B cell (primary cell): ENCODE data around the gene NLGN1. TPM values are rescaled to one million over a fixed set of nuclear protein-coding genes. Genes with fewer than 3 reads are reported as not detected.

ENCODE experiments used
- ATAC-seq: fragments of 200-7000 bp; cut with Tn5 transposase; one replicate; pipeline ENCODE4 v1.10.0; 2021; ENCODE audit warnings: low read depth, mild to moderate bottlenecking, moderate number of reproducible peaks, moderate library complexity
- CTCF ChIA-PET: fragments of 350-600 bp; sonication (Branson Sonifier 250); formaldehyde crosslinking; loops from one replicate; lab custom pipeline; 2021; ENCODE audit warnings: antibody characterized with exemption, inconsistent platforms; lab: Charles Lee
- POLR2A ChIA-PET: fragments of 350-600 bp; sonication (Branson Sonifier 250); formaldehyde crosslinking; loops from one replicate; lab custom pipeline; 2021; ENCODE audit warnings: antibody characterized with exemption; lab: Charles Lee
- DNase-seq: peaks from one replicate; pipeline ENCODE4 v3.0.0; 2013
- H2AFZ ChIP-seq: 2 replicates; pipeline ENCODE4 v1.6.1; 2012; ENCODE audit warnings: mild to moderate bottlenecking, low read depth, low read length; ENCODE audit not compliant: insufficient read depth, poor library complexity, severe bottlenecking
- H3K27ac ChIP-seq, 2 donors: 1 replicate in 1 of 2; 2 replicates in 1 of 2; pipeline ENCODE4 v1.5.1; 2012 to 2013; ENCODE audit warnings: low read length in 2 of 2, mild to moderate bottlenecking in 2 of 2, moderate library complexity in 1 of 2
- H3K27me3 ChIP-seq, 4 experiments: fragments of 200-600 bp in 1 of 4; sonication (generic) in 1 of 4; replicated peaks in 1 of 4; 1 replicate in 2 of 4; 2 replicates in 2 of 4; pipeline versions ENCODE4 v1.6.1 to v1.7.0; 2013 to 2016; ENCODE audit warnings: low read length in 3 of 4, mild to moderate bottlenecking in 2 of 4, mixed read lengths in 1 of 4, moderate library complexity in 1 of 4; ENCODE audit not compliant: insufficient read depth in 4 of 4, control insufficient read depth in 3 of 4; ENCODE audit errors: control extremely low read depth in 1 of 4
- H3K36me3 ChIP-seq, 2 experiments: replicated peaks in 1 of 2; 1 replicate in 1 of 2; 2 replicates in 1 of 2; pipeline versions ENCODE4 v1.6.1 to v1.7.1; 2013; ENCODE audit warnings: low read length in 1 of 2; ENCODE audit not compliant: insufficient read depth in 2 of 2, control insufficient read depth in 1 of 2; ENCODE audit errors: control extremely low read depth in 1 of 2, extremely low read depth in 1 of 2
- H3K4me1 ChIP-seq, 2 donors: fragments of 200-600 bp in 1 of 2; sonication (generic) in 1 of 2; 1 replicate in 1 of 2; 2 replicates in 1 of 2; pipeline versions ENCODE4 v1.5.1 to v1.6.1; 2013 to 2017; ENCODE audit warnings: low read length in 2 of 2; ENCODE audit not compliant: control insufficient read depth in 2 of 2, insufficient read depth in 2 of 2
- H3K4me2 ChIP-seq: replicated peaks from 2 replicates; pipeline ENCODE3; 2012; ENCODE audit warnings: mild to moderate bottlenecking, low read depth, low read length; ENCODE audit not compliant: poor library complexity, severe bottlenecking
- H3K4me3 ChIP-seq, 5 experiments: fragments of 200-600 bp in 1 of 5; sonication (generic) in 1 of 5; 1 replicate in 3 of 5; 2 replicates in 2 of 5; pipeline versions ENCODE4 v1.5.1 to v1.7.0; 2011 to 2016; ENCODE audit warnings: low read length in 4 of 5, mild to moderate bottlenecking in 4 of 5, low read depth in 2 of 5, control low read depth in 1 of 5, moderate library complexity in 1 of 5; ENCODE audit not compliant: insufficient read depth in 1 of 5; ENCODE audit errors: control extremely low read depth in 1 of 5, extremely low read depth in 1 of 5
- H3K79me2 ChIP-seq: fragments of 200-600 bp; sonication (generic); one replicate; pipeline ENCODE4 v1.6.0; 2016; ENCODE audit warnings: low read length; ENCODE audit not compliant: control insufficient read depth, insufficient read depth
- H3K9ac ChIP-seq: fragments of 200-600 bp; sonication (generic); 2 replicates; pipeline ENCODE4 v1.6.1; 2017; ENCODE audit warnings: mild to moderate bottlenecking, low read length, moderate library complexity
- H3K9me3 ChIP-seq, 3 donors: one replicate each; pipeline versions ENCODE4 v1.6.1 to v1.7.1; 2013; ENCODE audit warnings: low read length in 2 of 3; ENCODE audit not compliant: control insufficient read depth in 2 of 3, insufficient read depth in 1 of 3; ENCODE audit errors: control extremely low read depth in 1 of 3
- H4K20me1 ChIP-seq: 2 replicates; pipeline ENCODE4 v1.6.0; 2012; ENCODE audit warnings: mild to moderate bottlenecking, low read length; ENCODE audit not compliant: insufficient read depth, control insufficient read depth, poor library complexity, severe bottlenecking
- H3K27ac Mint-ChIP-seq: one replicate; pipeline ENCODE4 v1.8.0; 2021; ENCODE audit warnings: mixed read lengths
- H3K27me3 Mint-ChIP-seq: one replicate; pipeline ENCODE4 v1.8.0; 2021; ENCODE audit warnings: mixed read lengths
- H3K4me1 Mint-ChIP-seq: one replicate; pipeline ENCODE4 v1.8.0; 2021; ENCODE audit warnings: mixed read lengths
- H3K4me3 Mint-ChIP-seq: one replicate; pipeline ENCODE4 v1.8.0; 2021; ENCODE audit warnings: mixed read lengths
- H3K9me3 Mint-ChIP-seq: one replicate; pipeline ENCODE4 v1.8.0; 2022; ENCODE audit warnings: mixed read lengths; ENCODE audit not compliant: insufficient read depth
- CTCF ChIP-seq: fragments of 200-600 bp; IDR thresholded peaks from one replicate; pipeline ENCODE4 v1.8.0; 2022; ENCODE audit warnings: antibody characterized with exemption, mild to moderate bottlenecking
- EZH2 ChIP-seq: IDR thresholded peaks from 2 replicates; pipeline ENCODE4 v1.6.1; 2012; ENCODE audit warnings: borderline replicate concordance, low read depth, mild to moderate bottlenecking, moderate library complexity, low read length; ENCODE audit not compliant: insufficient read depth, poor library complexity, severe bottlenecking
- WGBS: methylation state at CpG from one replicate; pipeline ENCODE4 v1.1.5; 2013; ENCODE audit warnings: missing lambda C conversion rate; ENCODE audit not compliant: insufficient coverage; 5-methylcytosine and 5-hydroxymethylcytosine counted together
- intact Hi-C: fragments of 100-400 bp; cut with micrococcal nuclease; formaldehyde crosslinking; loops from one replicate; pipeline ENCODE4 v1.10.0; 2022
- polyA plus RNA-seq: library from polyadenylated mRNA; depleted of rRNA; stranded (reverse); fragments of >200 nt; gene quantifications from 2 replicates; pipeline ENCODE4 v1.2.3, GENCODE V29; 2012
- total RNA-seq, 2 donors: library from RNA; stranded (reverse); fragments of 120-200 nt in 1 of 2; gene quantifications; 1 replicate in 1 of 2; 2 replicates in 1 of 2; pipeline versions ENCODE4 v1.2.3 to v1.2.4, GENCODE V29; 2013 to 2022

Gene NLGN1
- total and polyA plus RNA-seq, 2 donors (not counting 1 experiment from before 2014, with no cell fraction given): not detected

GRCh38 chr3:173501931-173502489 is 104.5 kb downstream of the NLGN1 start:
- Mint-ChIP-seq H3K27me3 (no peaks in the 10 kb centered on the region), H3K4me3 (no peak overlapping the region), H3K27ac (no peak overlapping the region), H3K4me1 (no peaks in the 10 kb centered on the region), H3K9me3 (no peaks in the 10 kb centered on the region)
- Histone ChIP-seq H3K79me2 (no peaks in the 10 kb centered on the region), H3K4me2 (no peak overlapping the region), H3K9ac (no peak overlapping the region), H2AFZ (no peak overlapping the region), H3K27me3 (no peaks in the 10 kb centered on the region), H3K36me3 (no peaks in the 10 kb centered on the region), H4K20me1 (no peaks in the 10 kb centered on the region), H3K4me3 (no peak overlapping the region), H3K9me3 (no peaks in the 10 kb centered on the region), H3K27ac (no peak overlapping the region), H3K4me1 (no peaks in the 10 kb centered on the region)
- WGBS: no CpG with 5 or more reads among the region's 1 CpG
- no peak for DNase-seq
- no peak for ATAC-seq
- CTCF ChIA-PET: no interaction called here
- POLR2A ChIA-PET: no interaction called here
- TF ChIP-seq EZH2 (no peak), CTCF (no peak)
- intact Hi-C loops: no loop called here

- Histone ChIP-seq H3K9me3 (no peaks in the 10 kb centered on the region), H3K4me1 (no peaks in the 10 kb centered on the region), H3K4me3 (no peak overlapping the region), H3K27ac (no peak overlapping the region), H3K9ac (no peak overlapping the region), H3K4me2 (no peak overlapping the region), H3K79me2 (no peaks in the 10 kb centered on the region), H4K20me1 (no peaks in the 10 kb centered on the region), H2AFZ (no peak overlapping the region), H3K27me3 (no peaks in the 10 kb centered on the region), H3K36me3 (no peaks in the 10 kb centered on the region)
- intact Hi-C loops: no loop called here
- ATAC-seq: no peak
- Mint-ChIP-seq H3K27me3 (no peaks in the 10 kb centered on the region), H3K4me3 (no peak overlapping the region), H3K9me3 (no peaks in the 10 kb centered on the region), H3K27ac (no peak overlapping the region), H3K4me1 (no peaks in the 10 kb centered on the region)
- ChIA-PET CTCF (no interaction called here), POLR2A (no interaction called here)
- TF ChIP-seq CTCF (no peak), EZH2 (no peak)
- WGBS: no CpG with 5 or more reads among the region's 4 CpGs
- no peak for DNase-seq
These were observed 105.5 kb downstream of the NLGN1 start for GRCh38 chr3:173502983-173503568.
